Neuronal stem cell (in vitro differentiated cells): ENCODE data around the gene LCP2.
"Not testable (repeated sequence)": the region's sequence is repeated elsewhere in the genome, so short reads cannot be mapped to it uniquely, and the experiment has no call there.

Source experiments
- DNase-seq: peaks from one replicate; pipeline ENCODE4 v3.0.0-alpha.2; 2013; ENCODE audit warnings: low spot score
- H2AFZ ChIP-seq: one replicate; pipeline ENCODE4 v1.6.1; 2013; ENCODE audit warnings: mild to moderate bottlenecking, low read length, inconsistent platforms
- H2AK5ac ChIP-seq: 2 replicates; pipeline ENCODE4 v1.6.1; 2013; ENCODE audit warnings: low read depth, mild to moderate bottlenecking, inconsistent platforms, low read length, moderate library complexity, mixed read lengths
- H2BK120ac ChIP-seq: 2 replicates; pipeline ENCODE4 v1.6.1; 2013; ENCODE audit warnings: low read depth, mild to moderate bottlenecking, inconsistent platforms, low read length, moderate library complexity, mixed read lengths
- H2BK12ac ChIP-seq: one replicate; pipeline ENCODE4 v1.6.1; 2013; ENCODE audit warnings: low read length, inconsistent platforms
- H2BK15ac ChIP-seq: 2 replicates; pipeline ENCODE4 v1.6.1; 2013; ENCODE audit warnings: mild to moderate bottlenecking, low read length, inconsistent platforms, mixed read lengths
- H2BK5ac ChIP-seq: one replicate; pipeline ENCODE4 v1.6.1; 2013; ENCODE audit warnings: inconsistent platforms, mild to moderate bottlenecking, low read length, moderate library complexity
- H3K14ac ChIP-seq: one replicate; pipeline ENCODE4 v1.6.1; 2013; ENCODE audit warnings: low read length, inconsistent platforms
- H3K18ac ChIP-seq: 2 replicates; pipeline ENCODE4 v1.6.1; 2013; ENCODE audit warnings: low read length, inconsistent platforms
- H3K23ac ChIP-seq: 2 replicates; pipeline ENCODE4 v1.6.1; 2013; ENCODE audit warnings: low read depth, mild to moderate bottlenecking, mixed read lengths, low read length, inconsistent platforms; ENCODE audit not compliant: poor library complexity
- H3K27ac ChIP-seq: replicated peaks from 3 replicates; pipeline ENCODE4 v1.5.1; 2013; ENCODE audit warnings: low read length, inconsistent platforms
- H3K27me3 ChIP-seq, 3 experiments: 2 replicates each; pipeline ENCODE4 v1.6.1; 2013; ENCODE audit warnings: low read length in 3 of 3, mild to moderate bottlenecking in 2 of 3, inconsistent platforms in 1 of 3, low read depth in 1 of 3, mixed read lengths in 1 of 3, moderate library complexity in 1 of 3; ENCODE audit not compliant: control insufficient read depth in 3 of 3, insufficient read depth in 3 of 3
- H3K36me3 ChIP-seq, 2 donors: replicated peaks in 1 of 2; 2 replicates each; pipeline ENCODE4 v1.6.1; 2013; ENCODE audit warnings: low read length in 2 of 2; ENCODE audit not compliant: control insufficient read depth in 2 of 2, insufficient read depth in 2 of 2
- H3K4ac ChIP-seq: 2 replicates; pipeline ENCODE4 v1.6.1; 2013; ENCODE audit warnings: inconsistent platforms, mild to moderate bottlenecking, low read length, moderate library complexity
- H3K4me1 ChIP-seq, 2 donors: 1 replicate in 1 of 2; 2 replicates in 1 of 2; pipeline ENCODE4 v1.6.1; 2013; ENCODE audit warnings: low read length in 2 of 2, low read depth in 1 of 2; ENCODE audit not compliant: control insufficient read depth in 2 of 2, insufficient read depth in 1 of 2
- H3K4me2 ChIP-seq: one replicate; pipeline ENCODE4 v1.6.1; 2013; ENCODE audit warnings: mild to moderate bottlenecking, low read length, inconsistent platforms; ENCODE audit not compliant: insufficient read depth, poor library complexity, severe bottlenecking
- H3K4me3 ChIP-seq, 2 donors: 2 replicates each; pipeline ENCODE4 v1.5.1; 2013; ENCODE audit warnings: low read length in 2 of 2, mild to moderate bottlenecking in 2 of 2, inconsistent platforms in 1 of 2, moderate library complexity in 1 of 2
- H3K79me1 ChIP-seq: one replicate; pipeline ENCODE4 v1.6.1; 2013; ENCODE audit warnings: low read depth, mild to moderate bottlenecking, inconsistent platforms, low read length, moderate library complexity
- H3K9ac ChIP-seq: one replicate; pipeline ENCODE4 v1.6.1; 2013; ENCODE audit warnings: mild to moderate bottlenecking, low read depth, low read length, inconsistent platforms; ENCODE audit not compliant: poor library complexity
- H3K9me3 ChIP-seq, 2 donors: replicated peaks in 1 of 2; 2 replicates each; pipeline versions ENCODE3 to v1.6.1; 2013; ENCODE audit warnings: low read length in 2 of 2, mild to moderate bottlenecking in 2 of 2, inconsistent platforms in 1 of 2, low read depth in 1 of 2, mixed read lengths in 1 of 2, moderate library complexity in 1 of 2; ENCODE audit not compliant: control insufficient read depth in 2 of 2, insufficient read depth in 1 of 2
- H4K8ac ChIP-seq: one replicate; pipeline ENCODE4 v1.6.1; 2013; ENCODE audit warnings: low read depth, mild to moderate bottlenecking, inconsistent platforms, low read length, moderate library complexity
- H4K91ac ChIP-seq: one replicate; pipeline ENCODE4 v1.6.1; 2013; ENCODE audit warnings: low read length, low read depth, mild to moderate bottlenecking, inconsistent platforms; ENCODE audit not compliant: poor library complexity
- WGBS, 2 donors: extraction: QIAGEN DNeasy Blood & Tissue Kit; methylation state at CpG; one replicate each; pipeline ENCODE4 v1.1.7; 2013; ENCODE audit warnings: missing lambda C conversion rate in 2 of 2, mixed read lengths in 1 of 2; ENCODE audit not compliant: insufficient read length in 2 of 2, insufficient replicate concordance in 1 of 2; ENCODE audit errors: extremely low coverage in 2 of 2; 5-methylcytosine and 5-hydroxymethylcytosine counted together

The LCP2 gene

GRCh38 chr5:170248931-170249227 is 48.7 kb downstream of the LCP2 start:
- not testable (repeated sequence) for H3K36me3 ChIP-seq, DNase-seq, H3K23ac ChIP-seq, H3K79me1 ChIP-seq, H3K4me2 ChIP-seq, H3K9me3 ChIP-seq, H3K4me1 ChIP-seq, H2BK15ac ChIP-seq, H2AFZ ChIP-seq, H3K27me3 ChIP-seq, H4K8ac ChIP-seq, H2BK12ac ChIP-seq, H3K4me3 ChIP-seq, H2BK5ac ChIP-seq, H3K14ac ChIP-seq, H4K91ac ChIP-seq, H2BK120ac ChIP-seq, H2AK5ac ChIP-seq, H3K4ac ChIP-seq, H3K9ac ChIP-seq, H3K18ac ChIP-seq, H3K27ac ChIP-seq
- WGBS, 2 donors, result no CpG with 5 or more reads among the region's 4 CpGs

- no peak overlapping the region for H3K9ac ChIP-seq
- no peak overlapping the region for H2BK120ac ChIP-seq
- no peak overlapping the region for H3K4ac ChIP-seq
- no peak overlapping the region for H2AK5ac ChIP-seq
- no CpG with 5 or more reads among the region's 6 CpGs for WGBS, 2 donors
- H2BK12ac ChIP-seq, result no peak overlapping the region
- H3K9me3 ChIP-seq, result no peaks in the 10 kb centered on the region
- H3K27ac ChIP-seq, result no peak overlapping the region
- H3K23ac ChIP-seq, result no peak overlapping the region
- no peak overlapping the region for H4K91ac ChIP-seq
- peaks cover 0 to 4% (median 0%) of the 10 kb centered on the region in 3 experiments for H3K27me3 ChIP-seq
- no peak overlapping the region for H2AFZ ChIP-seq
- DNase-seq, result no peak
- no peak overlapping the region for H3K4me3 ChIP-seq
- no peak overlapping the region for H2BK15ac ChIP-seq
- H3K18ac ChIP-seq, result no peak overlapping the region
- no peak overlapping the region for H3K14ac ChIP-seq
- H3K36me3 ChIP-seq, result no peaks in the 10 kb centered on the region
- H3K4me2 ChIP-seq, result no peak overlapping the region
- H3K4me1 ChIP-seq, result no peaks in the 10 kb centered on the region
- H3K79me1 ChIP-seq, result no peaks in the 10 kb centered on the region
- H2BK5ac ChIP-seq, result no peak overlapping the region
- no peak overlapping the region for H4K8ac ChIP-seq
These were observed 49.2 kb downstream of the LCP2 start for GRCh38 chr5:170248172-170248930.

- peak overlapping the region; percentile 43 for H4K8ac ChIP-seq
These were observed 50.2 kb downstream of the LCP2 start for GRCh38 chr5:170247363-170247762.

GRCh38 chr5:170246126-170246870 is 51.3 kb downstream of the LCP2 start:
- Histone ChIP-seq H3K4ac (no peak overlapping the region), H2BK12ac (no peak overlapping the region), H2BK120ac (no peak overlapping the region), H3K4me1 (no peaks in the 10 kb centered on the region), H2BK5ac (no peak overlapping the region), H3K36me3 (no peaks in the 10 kb centered on the region), H2BK15ac (no peak overlapping the region), H4K8ac (no peak overlapping the region), H3K79me1 (no peaks in the 10 kb centered on the region), H3K4me2 (no peak overlapping the region), H4K91ac (no peak overlapping the region), H3K9ac (no peak overlapping the region), H2AK5ac (no peak overlapping the region), H3K14ac (no peak overlapping the region), H3K27ac (no peak overlapping the region), H3K9me3 (no peaks in the 10 kb centered on the region), H3K18ac (no peak overlapping the region), H3K4me3 (no peak overlapping the region), H2AFZ (no peak overlapping the region), H3K23ac (no peak overlapping the region), H3K27me3 (peaks cover 0 to 1% (median 0%) of the 10 kb centered on the region in 3 experiments)
- no CpG with 5 or more reads among the region's 4 CpGs for WGBS, 2 donors
- DNase-seq, result no peak

More at GRCh38 chr5:170247363-170247762, 50.2 kb downstream of the LCP2 start:
- Histone ChIP-seq H3K4me2 (no peak overlapping the region), H2AK5ac (no peak overlapping the region), H3K27me3 (peaks cover 0 to 4% (median 0%) of the 10 kb centered on the region in 3 experiments), H3K18ac (no peak overlapping the region), H3K9me3 (no peaks in the 10 kb centered on the region), H2BK12ac (no peak overlapping the region), H2BK5ac (no peak overlapping the region), H3K4me1 (no peaks in the 10 kb centered on the region), H2BK120ac (no peak overlapping the region), H3K23ac (no peak overlapping the region), H3K9ac (no peak overlapping the region), H2AFZ (no peak overlapping the region), H3K27ac (no peak overlapping the region), H3K4ac (no peak overlapping the region), H3K4me3 (no peak overlapping the region), H3K36me3 (no peaks in the 10 kb centered on the region), H3K79me1 (no peaks in the 10 kb centered on the region), H3K14ac (no peak overlapping the region), H4K91ac (no peak overlapping the region), H2BK15ac (no peak overlapping the region)
- DNase-seq, result no peak
- WGBS, 2 donors, result no CpG with 5 or more reads among the region's 2 CpGs
